OCI-LY1 (cell line): ENCODE results near the gene TBC1D14.

Experiments used
- H2AFZ ChIP-seq: fragments of 200-600 bp; sonication (generic), shearing (Covaris generic); 2 replicates; pipeline ENCODE4 v1.6.0; 2014; ENCODE audit warnings: antibody characterized with exemption, mild to moderate bottlenecking, low read length
- H3F3A ChIP-seq: fragments of 200-600 bp; sonication (generic), shearing (Covaris generic); 2 replicates; pipeline ENCODE4 v1.6.0; 2014; ENCODE audit warnings: mild to moderate bottlenecking, antibody characterized with exemption, low read length, moderate library complexity; ENCODE audit not compliant: insufficient read depth
- H3K27ac ChIP-seq: fragments of 200-600 bp; sonication (generic); 2 replicates; pipeline ENCODE4 v1.5.1; 2014; ENCODE audit warnings: low read length, mixed run types, mild to moderate bottlenecking, low read depth; ENCODE audit not compliant: poor library complexity, severe bottlenecking
- H3K27me3 ChIP-seq: fragments of 200-600 bp; sonication (generic); 2 replicates; pipeline ENCODE4 v1.6.0; 2014; ENCODE audit warnings: antibody characterized with exemption, mild to moderate bottlenecking, low read length, moderate library complexity; ENCODE audit not compliant: insufficient read depth
- H3K36me3 ChIP-seq: fragments of 200-600 bp; sonication (generic); 2 replicates; pipeline ENCODE4 v1.6.1; 2014; ENCODE audit warnings: mild to moderate bottlenecking, antibody characterized with exemption, low read length, moderate library complexity, mixed read lengths; ENCODE audit not compliant: insufficient read depth
- H3K4me1 ChIP-seq: fragments of 200-600 bp; sonication (generic); 2 replicates; pipeline ENCODE4 v1.5.1; 2014; ENCODE audit warnings: mild to moderate bottlenecking, low read length, moderate library complexity; ENCODE audit not compliant: insufficient read depth, severe bottlenecking
- H3K4me2 ChIP-seq: fragments of 200-600 bp; sonication (generic), shearing (Covaris generic); 2 replicates; pipeline ENCODE4 v1.6.1; 2014; ENCODE audit warnings: low read length
- H3K4me3 ChIP-seq: fragments of 200-600 bp; sonication (generic); 2 replicates; pipeline ENCODE4 v1.5.1; 2014; ENCODE audit warnings: low read length, low read depth, mild to moderate bottlenecking, mixed read lengths; ENCODE audit not compliant: poor library complexity, severe bottlenecking
- H3K79me2 ChIP-seq: fragments of 200-600 bp; shearing (Covaris generic); 2 replicates; pipeline ENCODE4 v1.6.1; 2016; ENCODE audit warnings: mixed run types, low read length, mixed read lengths; ENCODE audit not compliant: insufficient read depth
- H3K9ac ChIP-seq: fragments of 200-600 bp; sonication (generic), shearing (Covaris generic); 2 replicates; pipeline ENCODE4 v1.6.1; 2014; ENCODE audit warnings: mild to moderate bottlenecking, low read length, mixed read lengths
- H3K9me2 ChIP-seq: fragments of 200-600 bp; sonication (generic), shearing (Covaris generic); 2 replicates; pipeline ENCODE4 v1.6.1; 2014; ENCODE audit warnings: low read depth, mild to moderate bottlenecking, low read length, mixed read lengths
- H3K9me3 ChIP-seq: fragments of 200-600 bp; shearing (Covaris generic); 2 replicates; pipeline ENCODE4 v1.6.1; 2014; ENCODE audit warnings: low read length, mixed read lengths
- H4K20me1 ChIP-seq: fragments of 200-600 bp; sonication (generic), shearing (Covaris generic); 2 replicates; pipeline ENCODE4 v1.6.0; 2016; ENCODE audit warnings: mild to moderate bottlenecking, low read length; ENCODE audit not compliant: insufficient read depth
- EZH2 ChIP-seq: fragments of 200-600 bp; sonication (generic), shearing (Covaris generic); IDR thresholded peaks from 2 replicates; pipeline ENCODE4 v1.8.0; 2017; ENCODE audit warnings: borderline replicate concordance, mixed run types, mild to moderate bottlenecking, antibody characterized with exemption, low read length, moderate library complexity, mixed read lengths
- TF ChIP-seq, protein P1 (sequence below): fragments of 200-600 bp; sonication (generic), shearing (Covaris generic); IDR thresholded peaks from 2 replicates; pipeline ENCODE4 v1.5.1; 2017; ENCODE audit warnings: mild to moderate bottlenecking, antibody characterized with exemption, low read length, moderate library complexity, mixed read lengths

TBC1D14 gene

DNA sequence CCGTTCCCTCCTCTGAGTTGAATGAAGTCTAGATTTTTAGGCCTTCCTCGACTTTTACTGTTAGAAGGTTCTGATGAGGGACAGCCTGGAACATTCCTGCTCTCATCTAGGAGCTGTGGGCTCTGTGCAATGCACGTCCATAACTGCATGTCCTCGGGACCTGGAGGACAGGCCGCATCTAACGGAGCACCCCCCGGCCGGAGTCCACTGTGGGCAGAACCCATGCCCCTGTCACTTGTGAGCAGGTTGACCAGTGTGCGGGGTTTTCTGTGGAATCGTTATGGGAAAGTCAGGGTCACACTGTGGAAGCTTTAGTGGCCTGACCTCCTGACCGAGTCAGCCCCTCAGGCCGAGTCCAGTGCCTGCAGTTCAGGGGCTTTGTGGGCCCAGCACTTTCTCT lies 114.3 kb downstream of the TBC1D14 start:
- no peaks in the 10 kb centered on the region for H3K27me3 ChIP-seq
- no peak overlapping the region for H2AFZ ChIP-seq
- peaks cover 7% of the 10 kb centered on the region; the same call in 1 of the 2 replicates for H3K36me3 ChIP-seq
- no peaks in the 10 kb centered on the region for H4K20me1 ChIP-seq
- H3K4me2 ChIP-seq, result no peak overlapping the region
- H3K27ac ChIP-seq, result no peak overlapping the region
- no peak overlapping the region for H3K4me3 ChIP-seq
- H3F3A ChIP-seq, result no peaks in the 10 kb centered on the region
- TF ChIP-seq EZH2, result no peak
- TF ChIP-seq, protein P1, sequence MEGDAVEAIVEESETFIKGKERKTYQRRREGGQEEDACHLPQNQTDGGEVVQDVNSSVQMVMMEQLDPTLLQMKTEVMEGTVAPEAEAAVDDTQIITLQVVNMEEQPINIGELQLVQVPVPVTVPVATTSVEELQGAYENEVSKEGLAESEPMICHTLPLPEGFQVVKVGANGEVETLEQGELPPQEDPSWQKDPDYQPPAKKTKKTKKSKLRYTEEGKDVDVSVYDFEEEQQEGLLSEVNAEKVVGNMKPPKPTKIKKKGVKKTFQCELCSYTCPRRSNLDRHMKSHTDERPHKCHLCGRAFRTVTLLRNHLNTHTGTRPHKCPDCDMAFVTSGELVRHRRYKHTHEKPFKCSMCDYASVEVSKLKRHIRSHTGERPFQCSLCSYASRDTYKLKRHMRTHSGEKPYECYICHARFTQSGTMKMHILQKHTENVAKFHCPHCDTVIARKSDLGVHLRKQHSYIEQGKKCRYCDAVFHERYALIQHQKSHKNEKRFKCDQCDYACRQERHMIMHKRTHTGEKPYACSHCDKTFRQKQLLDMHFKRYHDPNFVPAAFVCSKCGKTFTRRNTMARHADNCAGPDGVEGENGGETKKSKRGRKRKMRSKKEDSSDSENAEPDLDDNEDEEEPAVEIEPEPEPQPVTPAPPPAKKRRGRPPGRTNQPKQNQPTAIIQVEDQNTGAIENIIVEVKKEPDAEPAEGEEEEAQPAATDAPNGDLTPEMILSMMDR, result no peak
- no peaks in the 10 kb centered on the region for H3K9me3 ChIP-seq
- H3K9me2 ChIP-seq, result no peaks in the 10 kb centered on the region
- H3K79me2 ChIP-seq, result no peaks in the 10 kb centered on the region
- no peaks in the 10 kb centered on the region for H3K4me1 ChIP-seq
- H3K9ac ChIP-seq, result no peak overlapping the region

DNA sequence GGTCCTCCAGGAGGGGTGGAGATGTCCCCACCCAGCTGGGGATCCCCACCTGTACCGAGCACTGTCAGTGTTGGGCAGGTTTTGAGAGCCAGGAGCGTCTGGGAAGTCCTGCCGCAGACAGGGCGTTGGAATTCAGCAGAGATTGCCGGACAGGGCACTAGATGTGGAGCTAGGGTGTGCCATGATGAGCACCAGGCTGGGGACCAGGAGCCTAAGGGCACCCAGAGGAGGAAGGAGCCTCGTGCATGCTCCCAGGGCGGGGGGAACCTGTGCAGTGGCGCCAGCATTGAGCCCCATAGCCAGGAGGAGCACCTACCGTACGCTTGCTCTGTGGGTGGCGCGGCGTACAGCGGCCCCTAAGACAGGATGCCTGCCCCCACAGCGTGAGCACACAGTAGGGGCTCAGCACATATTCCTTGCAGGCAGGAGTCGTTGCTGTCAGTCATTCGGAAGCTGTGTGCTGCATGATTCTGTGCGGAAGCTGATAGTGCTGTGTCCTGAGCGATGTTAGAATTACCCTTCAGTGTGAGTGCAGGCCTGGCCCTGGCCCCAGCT lies 114.8 kb downstream of the TBC1D14 start:
- no peak overlapping the region for H3K27ac ChIP-seq
- peaks cover 7% of the 10 kb centered on the region; the same call in 1 of the 2 replicates for H3K36me3 ChIP-seq
- no peak overlapping the region for H3K9ac ChIP-seq
- no peaks in the 10 kb centered on the region for H3K9me2 ChIP-seq
- H3K9me3 ChIP-seq, result no peaks in the 10 kb centered on the region
- H3K4me2 ChIP-seq, result no peak overlapping the region
- H2AFZ ChIP-seq, result no peak overlapping the region
- no peaks in the 10 kb centered on the region for H4K20me1 ChIP-seq
- H3K27me3 ChIP-seq, result no peaks in the 10 kb centered on the region
- no peak overlapping the region for H3K4me3 ChIP-seq
- H3K4me1 ChIP-seq, result no peaks in the 10 kb centered on the region
- H3F3A ChIP-seq, result no peaks in the 10 kb centered on the region
- no peak for TF ChIP-seq EZH2
- TF ChIP-seq, protein P1, result no peak
- no peaks in the 10 kb centered on the region for H3K79me2 ChIP-seq

DNA sequence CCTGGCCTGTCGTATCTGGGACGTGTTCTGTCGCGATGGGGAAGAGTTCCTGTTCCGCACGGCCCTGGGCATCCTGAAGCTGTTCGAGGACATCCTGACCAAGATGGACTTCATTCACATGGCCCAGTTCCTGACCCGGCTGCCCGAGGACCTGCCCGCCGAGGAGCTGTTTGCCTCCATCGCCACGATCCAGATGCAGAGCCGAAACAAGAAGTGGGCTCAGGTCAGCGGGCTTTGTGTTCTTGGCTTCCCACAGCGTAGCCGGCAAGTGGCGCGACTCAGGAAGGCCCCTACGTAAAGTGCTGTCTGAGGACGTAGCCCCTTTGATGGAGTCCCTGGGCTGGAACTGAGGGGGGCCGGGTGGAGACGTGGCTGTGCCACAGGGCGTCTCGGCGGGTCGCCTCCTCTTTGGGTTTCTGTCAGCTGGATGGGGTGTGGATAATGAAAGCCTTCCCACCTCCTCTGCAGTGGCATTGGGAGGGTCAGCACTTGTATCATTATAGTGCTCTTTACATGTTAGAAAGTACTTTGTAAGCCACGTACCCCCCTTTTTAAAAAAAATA lies 115.5 kb downstream of the TBC1D14 start:
- no peak overlapping the region for H3K4me2 ChIP-seq
- H3K36me3 ChIP-seq, result peaks cover 7% of the 10 kb centered on the region; the same call in 1 of the 2 replicates
- no peaks in the 10 kb centered on the region for H3K79me2 ChIP-seq
- H3F3A ChIP-seq, result no peaks in the 10 kb centered on the region
- H3K9me3 ChIP-seq, result no peaks in the 10 kb centered on the region
- no peaks in the 10 kb centered on the region for H3K4me1 ChIP-seq
- H3K9me2 ChIP-seq, result no peaks in the 10 kb centered on the region
- H3K27me3 ChIP-seq, result no peaks in the 10 kb centered on the region
- H4K20me1 ChIP-seq, result no peaks in the 10 kb centered on the region
- TF ChIP-seq, protein P1, result no peak
- no peak for TF ChIP-seq EZH2
- H3K4me3 ChIP-seq, result no peak overlapping the region
- H3K9ac ChIP-seq, result no peak overlapping the region
- no peak overlapping the region for H3K27ac ChIP-seq
- H2AFZ ChIP-seq, result no peak overlapping the region
